ENCODE results near the gene CPAMD8. TPM values are rescaled to one million over a fixed set of nuclear protein-coding genes. Genes with fewer than 3 reads are reported as not detected.

The CPAMD8 gene
- total and polyA plus RNA-seq, 9 of the 15 experiments (the other 6 are each of a cell fraction or from before 2014, with no cell fraction given), result 0.20 to 2.1 (median 1.3) TPM

DNA sequence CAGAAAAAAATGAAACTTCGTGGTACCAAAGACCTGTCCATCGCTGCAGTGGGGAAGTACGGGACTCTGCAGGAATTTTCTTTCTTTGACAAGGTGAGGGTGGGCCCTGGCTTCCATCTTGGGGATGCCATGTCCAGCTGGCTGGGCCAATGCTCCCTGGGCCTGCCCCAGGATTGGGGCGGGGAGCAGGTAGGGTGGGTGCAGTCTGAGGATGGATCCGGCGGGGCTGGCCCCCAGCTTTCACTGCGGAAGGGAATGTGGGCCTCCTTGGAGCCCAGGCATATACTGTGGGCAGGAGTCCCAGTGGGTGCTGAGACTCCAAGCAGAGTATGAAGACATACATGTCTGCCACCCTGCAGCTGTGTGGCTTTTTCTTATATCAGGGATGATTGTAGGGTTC, 173.5 kb downstream of the CPAMD8 start:
- H3K4me2 ChIP-seq (ENCODE audit: insufficient read depth, low read length), result no peak overlapping the region
- no peak overlapping the region for H2AFZ ChIP-seq (ENCODE audit: low read depth, low read length)
- H3K27ac ChIP-seq (ENCODE audit: extremely low read depth, low read depth, low read length), result no peak overlapping the region
- FAIRE-seq (no peak), DNase-seq (ENCODE audit: extremely low read depth in 1 of 4, low spot score in 3 of 4) (no peak), ATAC-seq (no peak)
- CTCF ChIA-PET (ENCODE audit: low intra/inter-chr PET ratio), result no interaction called here
- intact Hi-C loops (cut with micrococcal nuclease) (no loop called here), in situ Hi-C loops (cut with MboI) (no loop called here)
- H3K9me3 ChIP-seq (replicated peaks; ENCODE audit: control insufficient read depth, insufficient read depth, low read depth, low read length), result no peaks in the 10 kb centered on the region
- BruUV-seq (replicated peaks), result no TSS peak
- peaks cover 0 to 6% of the 10 kb centered on the region in 2 experiments; a peak in 1 of 5 replicates for H3K4me1 ChIP-seq (replicated peaks in 1 of 2; ENCODE audit: control insufficient read depth in 2 of 2, insufficient read depth in 2 of 2, low read length in 2 of 2)
- H4K20me1 ChIP-seq (replicated peaks; ENCODE audit: control insufficient read depth, insufficient read depth, low read length), result no peaks in the 10 kb centered on the region
- H3K4me3 ChIP-seq, result no peak overlapping the region
- H3K9me1 ChIP-seq (ENCODE audit: control insufficient read depth, insufficient read depth, low read length), result peaks cover 3% of the 10 kb centered on the region
- TF ChIP-seq HDAC1 (IDR thresholded peaks at IDR 0.05), result no peak
- TF ChIP-seq, protein P1, sequence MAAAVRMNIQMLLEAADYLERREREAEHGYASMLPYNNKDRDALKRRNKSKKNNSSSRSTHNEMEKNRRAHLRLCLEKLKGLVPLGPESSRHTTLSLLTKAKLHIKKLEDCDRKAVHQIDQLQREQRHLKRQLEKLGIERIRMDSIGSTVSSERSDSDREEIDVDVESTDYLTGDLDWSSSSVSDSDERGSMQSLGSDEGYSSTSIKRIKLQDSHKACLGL (CRISPR knock-in tag; IDR thresholded peaks at IDR 0.05; ENCODE audit: borderline replicate concordance, poor library complexity, severe bottlenecking), result no peak
- TF ChIP-seq ZNF644 (tag; IDR thresholded peaks at IDR 0.05; ENCODE audit: low read depth), result no peak
- TF ChIP-seq ZNF143 (CRISPR knock-in tag; IDR thresholded peaks at IDR 0.05), result no peak
- no peak for TF ChIP-seq ATF7 (IDR thresholded peaks at IDR 0.05)
- TF ChIP-seq NFE2 (IDR thresholded peaks at IDR 0.05; ENCODE audit: low read depth), result no peak
- no peak for TF ChIP-seq RBM34 (IDR thresholded peaks at IDR 0.05; ENCODE audit: borderline replicate concordance, insufficient read depth, low read length)
- no peak for TF ChIP-seq TCF7 (IDR thresholded peaks at IDR 0.05; ENCODE audit: borderline replicate concordance)
- no peak for TF ChIP-seq MCM7 (IDR thresholded peaks at IDR 0.05)
- TF ChIP-seq, protein P2, sequence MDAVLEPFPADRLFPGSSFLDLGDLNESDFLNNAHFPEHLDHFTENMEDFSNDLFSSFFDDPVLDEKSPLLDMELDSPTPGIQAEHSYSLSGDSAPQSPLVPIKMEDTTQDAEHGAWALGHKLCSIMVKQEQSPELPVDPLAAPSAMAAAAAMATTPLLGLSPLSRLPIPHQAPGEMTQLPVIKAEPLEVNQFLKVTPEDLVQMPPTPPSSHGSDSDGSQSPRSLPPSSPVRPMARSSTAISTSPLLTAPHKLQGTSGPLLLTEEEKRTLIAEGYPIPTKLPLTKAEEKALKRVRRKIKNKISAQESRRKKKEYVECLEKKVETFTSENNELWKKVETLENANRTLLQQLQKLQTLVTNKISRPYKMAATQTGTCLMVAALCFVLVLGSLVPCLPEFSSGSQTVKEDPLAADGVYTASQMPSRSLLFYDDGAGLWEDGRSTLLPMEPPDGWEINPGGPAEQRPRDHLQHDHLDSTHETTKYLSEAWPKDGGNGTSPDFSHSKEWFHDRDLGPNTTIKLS (IDR thresholded peaks at IDR 0.05; ENCODE audit: borderline replicate concordance, low read depth), result no peak
- no peak overlapping the region for H3K9ac ChIP-seq (ENCODE audit: insufficient read depth in 1 of 2, low read depth in 2 of 2, low read length in 2 of 2)
- H3K27me3 ChIP-seq (ENCODE audit: control insufficient read depth in 2 of 2, insufficient read depth in 2 of 2, low read length in 2 of 2), result no peaks in the 10 kb centered on the region
- no peaks in the 10 kb centered on the region for H3K79me2 ChIP-seq (ENCODE audit: control insufficient read depth, insufficient read depth, low read length)
- 97% methylated on average over 6 of the region's 7 CpGs for WGBS (ENCODE audit: insufficient coverage, low coverage, missing lambda C conversion rate)
- peaks cover 70% of the 10 kb centered on the region for H3K36me3 ChIP-seq (ENCODE audit: control insufficient read depth, insufficient read depth, low read length)
- POLR2A ChIA-PET, result no interaction called here
